ENCODE data around the gene GRK3.
A peak's percentile ranks its signal among the peaks of the same experiment; 100 is the strongest.

Gene GRK3

DNA sequence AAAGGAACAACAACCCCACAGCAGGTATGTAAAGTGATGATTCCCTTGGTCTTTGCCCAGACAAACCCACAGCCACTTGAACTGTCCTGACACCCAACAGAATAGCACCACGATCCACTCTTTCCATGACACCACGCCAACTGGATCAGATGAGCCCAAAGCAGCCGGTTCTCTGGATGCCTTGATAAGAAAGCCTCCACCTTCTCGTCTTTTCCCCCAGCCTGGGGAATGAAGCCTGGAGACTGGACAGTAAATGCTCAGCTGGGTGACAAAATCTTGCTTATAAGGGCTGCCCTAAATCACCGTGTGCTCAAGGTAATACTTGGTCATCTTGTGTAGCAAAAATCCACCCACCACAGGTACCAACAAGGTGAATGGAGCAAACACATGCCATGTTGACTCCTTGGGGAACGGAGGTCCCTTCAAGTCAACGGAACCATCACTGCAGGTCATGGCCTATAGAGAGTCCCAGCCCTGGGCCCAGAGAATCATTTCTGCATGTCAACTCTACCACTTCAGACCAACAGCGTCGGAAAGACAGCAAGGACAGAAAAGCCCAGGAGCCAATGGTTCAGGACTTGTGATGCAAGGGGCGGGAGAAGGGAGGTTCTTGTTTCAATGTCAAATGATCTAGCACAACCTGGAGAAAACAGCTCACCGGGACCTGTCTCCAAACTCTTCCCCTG lies 175.3 kb downstream of the GRK3 start:
- H3K9me3 ChIP-seq (ENCODE audit: control insufficient read depth in 2 of 2, low read length in 2 of 2), result no peaks in the 10 kb centered on the region
- no peak overlapping the region for H3K4me3 ChIP-seq (ENCODE audit: low read length in 2 of 2)
- no peaks in the 10 kb centered on the region for H3K4me1 ChIP-seq (ENCODE audit: control insufficient read depth in 2 of 2, insufficient read depth in 2 of 2, low read length in 2 of 2)
- no peaks in the 10 kb centered on the region for H3K27me3 ChIP-seq (ENCODE audit: control insufficient read depth in 2 of 2, insufficient read depth in 2 of 2, low read length in 2 of 2)
- no peaks in the 10 kb centered on the region for H3K36me3 ChIP-seq (ENCODE audit: control insufficient read depth in 2 of 2, insufficient read depth in 2 of 2, low read length in 2 of 2)
- H3K9ac ChIP-seq (ENCODE audit: low read depth in 1 of 2, low read length in 2 of 2), result no peak overlapping the region
- H3K27ac ChIP-seq (ENCODE audit: low read depth in 2 of 2, low read length in 2 of 2), result no peak overlapping the region

DNA sequence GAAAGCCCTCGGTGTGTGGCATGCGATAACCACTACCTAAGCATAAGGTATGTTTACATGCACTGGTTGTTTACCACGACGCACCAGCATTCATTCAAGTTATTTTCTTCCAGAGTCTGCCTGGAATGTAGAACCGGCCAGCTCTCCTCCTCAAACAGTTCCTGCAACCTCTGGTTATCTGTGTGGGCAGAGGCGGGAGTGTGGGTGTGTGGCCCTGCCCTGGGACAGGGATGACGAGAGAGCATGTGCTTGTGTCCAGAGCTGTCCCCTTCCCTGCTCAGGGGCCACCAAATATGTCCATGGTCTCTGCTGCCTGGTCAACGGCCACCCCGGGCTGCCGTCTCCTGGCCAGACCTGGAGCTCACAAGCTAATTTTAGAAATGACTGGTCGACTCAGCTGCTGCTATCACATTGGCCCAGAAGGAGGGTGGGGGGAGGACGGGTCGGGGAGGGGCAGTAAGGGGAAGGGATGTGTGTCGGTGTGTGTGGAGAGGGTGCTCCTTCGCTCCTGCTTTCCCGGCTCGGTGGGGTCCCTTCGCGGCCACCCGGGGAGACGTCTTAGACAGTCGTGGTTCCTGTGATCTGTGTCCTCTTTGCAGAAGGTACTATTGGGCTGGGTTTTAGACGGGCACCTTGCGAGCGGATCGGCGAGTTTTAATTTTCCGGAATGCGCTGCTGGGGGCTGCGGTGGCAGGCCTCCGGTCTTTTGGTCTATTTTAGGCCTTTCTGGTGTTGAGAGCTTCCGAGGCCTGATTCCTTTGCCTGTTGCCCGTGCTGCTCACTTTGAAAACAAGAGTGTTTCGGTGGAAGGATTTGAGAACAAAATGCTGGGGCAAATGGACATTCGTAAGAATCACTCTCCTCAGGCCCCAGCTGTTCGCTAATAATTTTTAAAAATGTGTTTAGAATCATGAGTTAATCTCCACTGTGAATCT lies 177.5 kb downstream of the GRK3 start, which contains the start of gene MYO18B:
Gene MYO18B, plus strand, starts transcription at position 497 of the 935 bp plus-strand sequence. CDS start 18,905 bp downstream, outside the sequence.
- Histone ChIP-seq H3K27me3 (ENCODE audit: control insufficient read depth in 2 of 2, insufficient read depth in 2 of 2, low read length in 2 of 2) (no peaks in the 10 kb centered on the region), H3K9ac (ENCODE audit: low read depth in 1 of 2, low read length in 2 of 2) (no peak within 1 kb of the TSS), H3K4me1 (ENCODE audit: control insufficient read depth in 2 of 2, insufficient read depth in 2 of 2, low read length in 2 of 2) (peaks cover 0 to 4% of the 10 kb centered on the region in 2 donors), H3K4me3 (ENCODE audit: low read length in 2 of 2) (no peak within 1 kb of the TSS), H3K36me3 (ENCODE audit: control insufficient read depth in 2 of 2, insufficient read depth in 2 of 2, low read length in 2 of 2) (no peaks in the 10 kb centered on the region), H3K9me3 (ENCODE audit: control insufficient read depth in 2 of 2, low read length in 2 of 2) (no peaks in the 10 kb centered on the region), H3K27ac (ENCODE audit: low read depth in 2 of 2, low read length in 2 of 2) (no peak within 1 kb of the TSS)

DNA sequence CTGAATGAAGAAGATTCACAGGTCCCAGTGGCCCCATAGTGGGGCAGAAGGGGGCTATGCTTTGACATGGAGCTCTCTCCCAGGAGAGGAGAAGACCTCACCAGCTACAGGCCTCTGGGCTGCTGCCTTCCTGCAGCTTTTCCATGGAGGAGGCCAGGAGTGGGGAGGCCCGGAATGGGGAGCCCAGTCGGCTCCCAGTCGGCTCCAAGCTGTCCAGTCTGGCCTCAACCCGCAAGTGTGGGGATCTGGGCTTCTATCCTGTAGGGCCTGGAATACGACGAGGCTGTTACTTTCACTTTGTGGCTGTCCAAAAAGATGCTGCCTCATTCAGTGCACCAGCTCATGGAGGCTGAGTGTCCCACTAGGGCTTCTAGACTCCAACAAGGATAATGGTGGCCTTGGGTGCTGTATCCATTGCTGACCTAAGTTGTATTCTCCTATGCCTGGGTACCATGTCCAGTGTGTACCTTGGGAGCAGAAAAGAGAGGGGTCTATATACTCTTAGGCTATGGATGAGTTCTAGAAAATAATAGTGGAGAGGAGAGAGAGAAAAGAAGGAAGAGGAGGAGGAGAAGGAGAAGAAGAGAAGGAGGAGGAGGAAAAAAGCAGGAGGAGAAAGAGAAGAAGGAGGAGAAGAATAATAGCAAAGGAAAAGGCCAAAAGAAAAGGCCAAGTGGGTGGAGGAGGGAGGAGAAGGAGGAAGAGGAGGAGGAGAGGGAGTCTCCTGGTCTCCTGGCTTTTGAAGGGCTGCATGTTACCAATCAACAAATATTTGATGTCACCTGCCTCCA lies 178.6 kb downstream of the GRK3 start:
- Histone ChIP-seq H3K4me1 (ENCODE audit: control insufficient read depth in 2 of 2, insufficient read depth in 2 of 2, low read length in 2 of 2) (peaks cover 6 to 9% of the 10 kb centered on the region in 2 donors), H3K9ac (ENCODE audit: low read depth in 1 of 2, low read length in 2 of 2) (no peak overlapping the region), H3K36me3 (ENCODE audit: control insufficient read depth in 2 of 2, insufficient read depth in 2 of 2, low read length in 2 of 2) (no peaks in the 10 kb centered on the region), H3K27ac (ENCODE audit: low read depth in 2 of 2, low read length in 2 of 2) (no peak overlapping the region), H3K27me3 (ENCODE audit: control insufficient read depth in 2 of 2, insufficient read depth in 2 of 2, low read length in 2 of 2) (no peaks in the 10 kb centered on the region), H3K4me3 (ENCODE audit: low read length in 2 of 2) (no peak overlapping the region), H3K9me3 (ENCODE audit: control insufficient read depth in 2 of 2, low read length in 2 of 2) (no peaks in the 10 kb centered on the region)

DNA sequence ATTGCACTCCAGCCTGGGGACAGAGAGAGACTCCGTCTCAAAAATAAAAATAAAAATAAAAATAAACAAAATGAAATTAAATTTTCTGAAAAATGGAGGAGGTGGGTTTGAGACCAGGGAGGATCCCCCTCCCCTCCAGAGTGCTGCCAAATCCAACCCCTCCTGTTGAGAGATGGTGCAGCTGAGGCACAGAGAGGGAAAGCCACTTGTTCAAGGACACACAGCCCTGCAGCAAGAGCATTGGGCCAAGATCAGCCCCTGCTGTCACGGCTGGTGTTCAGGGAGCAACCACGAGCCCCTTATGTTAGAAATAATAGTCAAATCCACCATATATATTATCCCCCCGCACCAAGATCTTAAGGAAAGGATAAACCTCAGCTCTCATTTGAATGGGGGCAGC lies 180.2 kb downstream of the GRK3 start:
- no peak overlapping the region for H3K4me3 ChIP-seq (ENCODE audit: low read length in 2 of 2)
- no peak overlapping the region for H3K27ac ChIP-seq (ENCODE audit: low read depth in 2 of 2, low read length in 2 of 2)
- H3K9ac ChIP-seq (ENCODE audit: low read depth in 1 of 2, low read length in 2 of 2), result no peak overlapping the region
- H3K27me3 ChIP-seq (ENCODE audit: control insufficient read depth in 2 of 2, insufficient read depth in 2 of 2, low read length in 2 of 2), result no peaks in the 10 kb centered on the region
- H3K36me3 ChIP-seq (ENCODE audit: control insufficient read depth in 2 of 2, insufficient read depth in 2 of 2, low read length in 2 of 2), result no peaks in the 10 kb centered on the region
- H3K9me3 ChIP-seq (ENCODE audit: control insufficient read depth in 2 of 2, low read length in 2 of 2), result no peaks in the 10 kb centered on the region
- peaks cover 11 to 14% of the 10 kb centered on the region in 2 donors for H3K4me1 ChIP-seq (ENCODE audit: control insufficient read depth in 2 of 2, insufficient read depth in 2 of 2, low read length in 2 of 2)

DNA sequence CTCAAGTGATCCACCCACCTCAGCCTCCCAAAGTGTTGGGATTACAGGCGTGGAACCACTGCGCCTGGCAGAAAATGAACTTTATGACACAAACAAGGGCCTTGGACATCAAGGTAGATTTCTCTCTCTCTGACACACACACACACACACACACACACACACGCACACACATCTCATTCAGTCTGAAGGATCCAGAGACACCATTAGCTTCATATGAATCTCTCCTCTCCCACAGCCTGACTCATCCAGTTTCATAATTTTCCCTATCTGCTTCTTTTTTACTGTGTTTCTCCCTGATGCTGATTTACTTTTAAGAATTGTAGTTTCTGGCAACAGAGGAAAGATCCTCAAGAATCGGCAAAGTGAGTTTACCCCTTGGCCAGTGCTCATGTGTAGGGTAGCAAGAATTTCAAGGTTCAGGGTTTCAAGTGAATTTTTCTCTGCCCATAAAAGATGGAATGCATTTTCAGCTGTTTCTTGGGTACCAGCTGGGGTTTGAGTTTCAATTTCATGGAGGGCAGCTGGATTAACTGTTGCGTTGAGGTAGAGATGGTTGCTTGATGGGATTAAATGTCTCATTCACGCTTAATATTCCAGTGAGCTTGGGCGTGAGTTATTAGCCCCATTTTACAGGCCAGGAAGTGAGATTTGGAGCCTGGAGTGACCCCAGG lies 181.0 kb downstream of the GRK3 start:
- peak overlapping the region in 1 of 2 donors; percentile 28 for H3K27ac ChIP-seq (ENCODE audit: low read depth in 2 of 2, low read length in 2 of 2)
- H3K36me3 ChIP-seq (ENCODE audit: control insufficient read depth in 2 of 2, insufficient read depth in 2 of 2, low read length in 2 of 2), result no peaks in the 10 kb centered on the region
- H3K9ac ChIP-seq (ENCODE audit: low read depth in 1 of 2, low read length in 2 of 2), result no peak overlapping the region
- peaks cover 11 to 14% of the 10 kb centered on the region in 2 donors for H3K4me1 ChIP-seq (ENCODE audit: control insufficient read depth in 2 of 2, insufficient read depth in 2 of 2, low read length in 2 of 2)
- no peaks in the 10 kb centered on the region for H3K27me3 ChIP-seq (ENCODE audit: control insufficient read depth in 2 of 2, insufficient read depth in 2 of 2, low read length in 2 of 2)
- no peak overlapping the region for H3K4me3 ChIP-seq (ENCODE audit: low read length in 2 of 2)
- no peaks in the 10 kb centered on the region for H3K9me3 ChIP-seq (ENCODE audit: control insufficient read depth in 2 of 2, low read length in 2 of 2)

DNA sequence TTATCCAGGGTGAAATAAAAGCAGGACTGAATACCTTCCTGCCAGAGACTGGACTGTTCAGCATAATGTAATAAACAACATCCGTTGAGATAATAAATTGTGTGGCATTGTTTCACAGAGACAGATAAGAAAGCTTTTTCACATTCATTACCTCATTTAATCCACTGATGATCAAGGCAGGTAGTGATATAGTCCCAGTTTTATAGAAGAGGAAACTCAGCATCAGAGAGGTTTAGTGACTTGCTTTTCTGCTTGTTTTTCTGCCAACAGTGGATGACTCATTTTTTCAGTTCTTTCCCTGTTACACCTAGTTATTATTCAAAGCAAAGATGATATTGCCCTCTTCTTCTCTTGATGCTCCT lies 181.5 kb downstream of the GRK3 start:
- H3K36me3 ChIP-seq (ENCODE audit: control insufficient read depth in 2 of 2, insufficient read depth in 2 of 2, low read length in 2 of 2), result no peaks in the 10 kb centered on the region
- H3K4me1 ChIP-seq (ENCODE audit: control insufficient read depth in 2 of 2, insufficient read depth in 2 of 2, low read length in 2 of 2), result peaks cover 11 to 14% of the 10 kb centered on the region in 2 donors
- no peak overlapping the region for H3K9ac ChIP-seq (ENCODE audit: low read depth in 1 of 2, low read length in 2 of 2)
- H3K27ac ChIP-seq (ENCODE audit: low read depth in 2 of 2, low read length in 2 of 2), result peak overlapping the region in 1 of 2 donors; percentile 32
- no peak overlapping the region for H3K4me3 ChIP-seq (ENCODE audit: low read length in 2 of 2)
- H3K9me3 ChIP-seq (ENCODE audit: control insufficient read depth in 2 of 2, low read length in 2 of 2), result no peaks in the 10 kb centered on the region
- no peaks in the 10 kb centered on the region for H3K27me3 ChIP-seq (ENCODE audit: control insufficient read depth in 2 of 2, insufficient read depth in 2 of 2, low read length in 2 of 2)

DNA sequence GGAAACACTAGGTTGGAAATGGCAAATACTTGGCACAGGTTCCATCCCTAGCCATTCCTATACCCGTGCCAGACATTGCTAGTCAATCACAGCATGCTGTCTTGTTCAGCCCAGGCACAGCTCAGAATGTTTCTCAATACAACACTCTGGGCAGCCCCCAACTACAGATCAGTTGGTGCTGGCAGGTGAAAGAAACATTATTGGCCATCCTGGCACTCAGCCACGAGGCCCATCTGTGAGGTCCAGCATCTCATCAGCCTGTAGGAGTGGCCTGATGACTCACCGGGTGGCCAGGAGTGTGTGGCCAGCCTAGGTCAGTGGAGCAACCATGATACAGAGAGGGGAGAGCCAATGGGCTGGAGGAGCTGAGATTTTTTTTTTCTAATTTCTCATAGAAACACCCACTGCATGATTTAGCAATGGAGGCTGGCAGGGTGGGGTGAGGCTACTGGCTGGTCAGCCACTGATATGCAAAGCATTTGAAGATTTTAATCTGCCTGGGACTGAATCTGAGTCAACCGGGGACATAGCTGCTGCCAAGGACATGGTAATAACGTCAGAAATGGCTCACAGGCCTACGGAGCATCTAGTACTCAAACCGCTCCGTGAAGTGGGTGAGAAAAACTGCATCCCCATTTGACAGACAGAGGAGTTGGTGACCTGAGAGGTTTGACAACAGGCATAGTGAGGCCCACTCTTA lies 182.9 kb downstream of the GRK3 start:
- Histone ChIP-seq H3K4me3 (ENCODE audit: low read length in 2 of 2) (no peak overlapping the region), H3K27ac (ENCODE audit: low read depth in 2 of 2, low read length in 2 of 2) (peak overlapping the region; percentile 29 to 32), H3K27me3 (ENCODE audit: control insufficient read depth in 2 of 2, insufficient read depth in 2 of 2, low read length in 2 of 2) (no peaks in the 10 kb centered on the region), H3K9me3 (ENCODE audit: control insufficient read depth in 2 of 2, low read length in 2 of 2) (no peaks in the 10 kb centered on the region), H3K4me1 (ENCODE audit: control insufficient read depth in 2 of 2, insufficient read depth in 2 of 2, low read length in 2 of 2) (peaks cover 11 to 14% of the 10 kb centered on the region in 2 donors), H3K9ac (ENCODE audit: low read depth in 1 of 2, low read length in 2 of 2) (no peak overlapping the region), H3K36me3 (ENCODE audit: control insufficient read depth in 2 of 2, insufficient read depth in 2 of 2, low read length in 2 of 2) (no peaks in the 10 kb centered on the region)

DNA sequence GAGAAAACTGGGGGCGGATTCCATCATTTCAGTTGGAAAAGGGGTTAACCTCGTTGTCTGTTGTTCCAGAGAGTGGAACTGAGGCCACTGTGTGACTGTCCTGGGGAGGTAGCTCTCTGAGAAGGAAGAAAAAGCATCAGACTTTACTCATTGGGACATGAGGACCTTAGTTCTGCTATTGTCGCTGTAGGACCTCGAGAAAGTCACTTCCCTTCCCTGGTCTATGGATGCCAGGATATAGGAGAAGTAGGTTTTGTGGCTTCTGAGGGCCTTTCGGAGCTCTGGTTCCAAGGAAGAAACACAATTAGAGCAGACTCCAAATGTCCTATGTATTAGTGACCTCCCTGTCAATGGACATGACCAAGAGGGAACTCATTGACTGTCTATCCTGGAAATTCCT lies 183.7 kb downstream of the GRK3 start:
- no peaks in the 10 kb centered on the region for H3K27me3 ChIP-seq (ENCODE audit: control insufficient read depth in 2 of 2, insufficient read depth in 2 of 2, low read length in 2 of 2)
- no peaks in the 10 kb centered on the region for H3K9me3 ChIP-seq (ENCODE audit: control insufficient read depth in 2 of 2, low read length in 2 of 2)
- peaks cover 11 to 14% of the 10 kb centered on the region in 2 donors for H3K4me1 ChIP-seq (ENCODE audit: control insufficient read depth in 2 of 2, insufficient read depth in 2 of 2, low read length in 2 of 2)
- no peaks in the 10 kb centered on the region for H3K36me3 ChIP-seq (ENCODE audit: control insufficient read depth in 2 of 2, insufficient read depth in 2 of 2, low read length in 2 of 2)
- no peak overlapping the region for H3K9ac ChIP-seq (ENCODE audit: low read depth in 1 of 2, low read length in 2 of 2)
- H3K27ac ChIP-seq (ENCODE audit: low read depth in 2 of 2, low read length in 2 of 2), result peak overlapping the region; percentile 14 to 29
- no peak overlapping the region for H3K4me3 ChIP-seq (ENCODE audit: low read length in 2 of 2)

DNA sequence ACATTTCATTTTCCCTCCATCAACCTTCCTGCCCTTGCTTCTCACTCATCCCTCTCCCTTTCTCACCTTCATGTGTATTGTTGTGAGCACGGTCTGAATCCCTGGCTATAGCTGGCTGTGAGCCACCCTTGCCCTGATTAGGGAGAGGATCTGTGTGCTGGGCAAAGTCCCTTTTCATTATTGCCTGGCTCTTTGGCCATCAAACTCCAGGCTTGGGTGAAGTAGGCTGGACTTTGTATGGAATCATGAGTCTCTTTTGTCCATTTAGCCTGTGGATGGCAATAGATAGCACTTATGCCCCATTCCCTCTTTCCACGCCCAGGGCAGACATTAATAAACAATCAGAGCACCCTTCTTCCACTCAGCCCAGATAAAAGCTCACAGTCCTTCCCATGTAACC lies 184.2 kb downstream of the GRK3 start:
- H3K9ac ChIP-seq (ENCODE audit: low read depth in 1 of 2, low read length in 2 of 2), result no peak overlapping the region
- no peaks in the 10 kb centered on the region for H3K36me3 ChIP-seq (ENCODE audit: control insufficient read depth in 2 of 2, insufficient read depth in 2 of 2, low read length in 2 of 2)
- no peaks in the 10 kb centered on the region for H3K9me3 ChIP-seq (ENCODE audit: control insufficient read depth in 2 of 2, low read length in 2 of 2)
- H3K27me3 ChIP-seq (ENCODE audit: control insufficient read depth in 2 of 2, insufficient read depth in 2 of 2, low read length in 2 of 2), result no peaks in the 10 kb centered on the region
- H3K27ac ChIP-seq (ENCODE audit: low read depth in 2 of 2, low read length in 2 of 2), result peak overlapping the region; percentile 18 to 65
- H3K4me3 ChIP-seq (ENCODE audit: low read length in 2 of 2), result no peak overlapping the region
- peaks cover 11 to 14% of the 10 kb centered on the region in 2 donors for H3K4me1 ChIP-seq (ENCODE audit: control insufficient read depth in 2 of 2, insufficient read depth in 2 of 2, low read length in 2 of 2)

All from mucosa of rectum (tissue), 2 donors.